Activated CD8-positive, alpha-beta T cell treated with anti-CD3 and anti-CD28 coated beads, Interleukin-2, amount 10 ng/mL, durations not matched to agents 7 days and 5 days (primary cell): Measurements from ENCODE around the gene FAM120C. TPM values are rescaled to one million over a fixed set of nuclear protein-coding genes. Genes with fewer than 3 reads are reported as not detected.

Experiments used
- ATAC-seq: fragments of 150-1000 bp; cut with Tn5 transposase; one replicate; pipeline ENCODE4 v1.10.0; 2021; ENCODE audit warnings: moderate library complexity
- CTCF ChIA-PET: fragments of 350-600 bp; sonication (Branson Sonifier 250); formaldehyde crosslinking; loops from one replicate; lab custom pipeline; 2021; ENCODE audit warnings: antibody characterized with exemption; lab: Charles Lee
- POLR2A ChIA-PET: fragments of 350-600 bp; sonication (Branson Sonifier 250); formaldehyde crosslinking; loops from one replicate; lab custom pipeline; 2021; ENCODE audit warnings: antibody characterized with exemption; lab: Charles Lee
- DNase-seq: peaks from one replicate; pipeline ENCODE4 v3.0.0-alpha.2; 2020
- H3K27ac Mint-ChIP-seq: one replicate; pipeline ENCODE4 v1.8.0; 2021; ENCODE audit warnings: mild to moderate bottlenecking, mixed read lengths
- H3K27me3 Mint-ChIP-seq: one replicate; pipeline ENCODE4 v1.8.0; 2021; ENCODE audit warnings: low read depth, mixed read lengths
- H3K36me3 Mint-ChIP-seq: one replicate; pipeline ENCODE4 v1.8.0; 2021; ENCODE audit warnings: low read depth, mixed read lengths
- H3K4me1 Mint-ChIP-seq: one replicate; pipeline ENCODE4 v1.8.0; 2021; ENCODE audit warnings: low read depth, mixed read lengths
- H3K4me3 Mint-ChIP-seq: one replicate; pipeline ENCODE4 v1.8.0; 2021; ENCODE audit warnings: mild to moderate bottlenecking, mixed read lengths
- H3K9me3 Mint-ChIP-seq: one replicate; pipeline ENCODE4 v1.8.0; 2022; ENCODE audit warnings: mixed read lengths; ENCODE audit not compliant: insufficient read depth
- total RNA-seq, 2 experiments: library from RNA; stranded (reverse); gene quantifications; one replicate each; pipeline ENCODE4 v1.2.3, GENCODE V29; 2021

Gene FAM120C
- total RNA-seq, 2 experiments from 2014 or later = 10.1 to 10.3 TPM

GRCh38 chrX:54063361-54063760 is 119.7 kb downstream of the FAM120C start:
- DNase-seq (no peak), ATAC-seq (no peak)
- Mint-ChIP-seq H3K27ac (no peak overlapping the region), H3K36me3 (no peaks in the 10 kb centered on the region), H3K9me3 (no peaks in the 10 kb centered on the region), H3K4me1 (no peaks in the 10 kb centered on the region), H3K27me3 (no peaks in the 10 kb centered on the region), H3K4me3 (no peak overlapping the region)
- POLR2A ChIA-PET = no interaction called here
- CTCF ChIA-PET = no interaction called here

- H3K4me3 Mint-ChIP-seq = no peak overlapping the region
- POLR2A ChIA-PET = interaction anchor here (0.5 kb wide), 1 partner anchor 590 kb away, joined by 4 read pairs; no protein-coding TSS in a partner anchor
- ATAC-seq = no peak
- H3K9me3 Mint-ChIP-seq = no peaks in the 10 kb centered on the region
- H3K36me3 Mint-ChIP-seq = no peaks in the 10 kb centered on the region
- no peak for DNase-seq
- CTCF ChIA-PET = no interaction called here
- no peak overlapping the region for H3K27ac Mint-ChIP-seq
- peaks cover 8% of the 10 kb centered on the region for H3K4me1 Mint-ChIP-seq
- no peaks in the 10 kb centered on the region for H3K27me3 Mint-ChIP-seq
Measured at GRCh38 chrX:54049801-54050200, 133.3 kb downstream of the FAM120C start.

GRCh38 chrX:54048412-54048811 is 134.6 kb downstream of the FAM120C start:
- POLR2A ChIA-PET = no interaction called here
- peaks cover 9% of the 10 kb centered on the region for H3K4me1 Mint-ChIP-seq

GRCh38 chrX:54045563-54046228 is 137.4 kb downstream of the FAM120C start:
- DNase-seq (no peak), ATAC-seq (no peak)
- POLR2A ChIA-PET = interaction anchor here (1.1 to 4.0 kb wide), 4 partner anchors 83 to 394 kb away, joined by 3 to 27 read pairs (median 5); partner anchors contain the start of genes FAM120C and TSR2
- Mint-ChIP-seq H3K4me3 (peak overlapping the region; percentile 95), H3K27ac (peak overlapping the region; percentile 97), H3K9me3 (no peaks in the 10 kb centered on the region), H3K4me1 (peaks cover 14% of the 10 kb centered on the region), H3K27me3 (no peaks in the 10 kb centered on the region), H3K36me3 (peaks cover 8% of the 10 kb centered on the region)
- CTCF ChIA-PET = no interaction called here

More at GRCh38 chrX:54048412-54048811, 134.6 kb downstream of the FAM120C start:
- H3K36me3 Mint-ChIP-seq = no peaks in the 10 kb centered on the region
- no peak for ATAC-seq
- CTCF ChIA-PET = no interaction called here
- no peak for DNase-seq
- no peak overlapping the region for H3K4me3 Mint-ChIP-seq
- no peaks in the 10 kb centered on the region for H3K9me3 Mint-ChIP-seq
- H3K27me3 Mint-ChIP-seq = no peaks in the 10 kb centered on the region
- no peak overlapping the region for H3K27ac Mint-ChIP-seq

- DNase-seq (no peak), ATAC-seq (no peak)
- Mint-ChIP-seq H3K4me1 (peaks cover 18% of the 10 kb centered on the region), H3K27me3 (no peaks in the 10 kb centered on the region), H3K9me3 (no peaks in the 10 kb centered on the region), H3K4me3 (peak overlapping the region; percentile 95), H3K36me3 (peaks cover 11% of the 10 kb centered on the region), H3K27ac (peak overlapping the region; percentile 97)
- ChIA-PET POLR2A (interaction anchor here (0.6 to 4.0 kb wide), 9 partner anchors 20 to 955 kb away, joined by 3 to 27 read pairs (median 3); partner anchors contain the start of genes APEX2, FAM120C and TSR2), CTCF (interaction anchor here (0.7 to 1.0 kb wide), 3 partner anchors 123 to 728 kb away, joined by 3 read pairs; partner anchors contain the start of gene FAM120C)
Measured at GRCh38 chrX:54044877-54045338, 138.1 kb downstream of the FAM120C start.

- peak within 1 kb of the TSS; percentile 97 for H3K27ac Mint-ChIP-seq
- no peaks in the 10 kb centered on the region for H3K9me3 Mint-ChIP-seq
- H3K4me1 Mint-ChIP-seq = peaks cover 18% of the 10 kb centered on the region
- H3K36me3 Mint-ChIP-seq = peaks cover 11% of the 10 kb centered on the region
- ATAC-seq (peak; percentile 90), DNase-seq (peak; percentile 94)
- CTCF ChIA-PET = interaction anchor here (0.7 to 2.4 kb wide), 5 partner anchors 13 to 727 kb away, joined by 3 to 11 read pairs (median 3); partner anchors contain the start of gene FAM120C
- POLR2A ChIA-PET = interaction anchor here (0.6 to 4.0 kb wide), 10 partner anchors 19 to 956 kb away, joined by 3 to 27 read pairs (median 3); partner anchors contain the start of genes APEX2, FAM120C, HUWE1 and TSR2
- peak within 1 kb of the TSS; percentile 95 for H3K4me3 Mint-ChIP-seq
- no peaks in the 10 kb centered on the region for H3K27me3 Mint-ChIP-seq
Measured at GRCh38 chrX:54044126-54044876, 138.8 kb downstream of the FAM120C start, which contains the start of gene PHF8. Gene PHF8 (minus strand): TSS chrX:54044473. CDS start chrX:54042728, 1,745 bp downstream.

GRCh38 chrX:54043541-54044125 is 139.4 kb downstream of the FAM120C start:
- H3K9me3 Mint-ChIP-seq = no peaks in the 10 kb centered on the region
- H3K4me1 Mint-ChIP-seq = peaks cover 18% of the 10 kb centered on the region
- ATAC-seq = peak; percentile 13
- H3K4me3 Mint-ChIP-seq = peak overlapping the region; percentile 95
- ChIA-PET CTCF (interaction anchor here (1.0 to 2.4 kb wide), 4 partner anchors 12 to 396 kb away, joined by 3 to 11 read pairs (median 3); partner anchors contain the start of gene TSR2), POLR2A (interaction anchor here (0.6 to 4.0 kb wide), 8 partner anchors 18 to 1120 kb away, joined by 3 to 27 read pairs (median 3); partner anchors contain the start of genes FAM120C, HUWE1 and TSR2)
- peaks cover 13% of the 10 kb centered on the region for H3K36me3 Mint-ChIP-seq
- no peaks in the 10 kb centered on the region for H3K27me3 Mint-ChIP-seq
- peak; percentile 35 for DNase-seq
- peak overlapping the region; percentile 97 for H3K27ac Mint-ChIP-seq

- H3K9me3 Mint-ChIP-seq = no peaks in the 10 kb centered on the region
- H3K4me1 Mint-ChIP-seq = peaks cover 18% of the 10 kb centered on the region
- POLR2A ChIA-PET = interaction anchor here (0.6 to 4.0 kb wide), 8 partner anchors 18 to 1119 kb away, joined by 3 to 27 read pairs (median 3); partner anchors contain the start of genes FAM120C, HUWE1 and TSR2
- no peak for ATAC-seq
- H3K27ac Mint-ChIP-seq = peak overlapping the region; percentile 97
- peak overlapping the region; percentile 95 for H3K4me3 Mint-ChIP-seq
- CTCF ChIA-PET = interaction anchor here (1.0 to 2.4 kb wide), 4 partner anchors 12 to 397 kb away, joined by 3 to 11 read pairs (median 3); partner anchors contain the start of gene TSR2
- H3K27me3 Mint-ChIP-seq = no peaks in the 10 kb centered on the region
- no peak for DNase-seq
- peaks cover 13% of the 10 kb centered on the region for H3K36me3 Mint-ChIP-seq
Measured at GRCh38 chrX:54043056-54043455, 140.0 kb downstream of the FAM120C start.

GRCh38 chrX:54042609-54043021 is 140.4 kb downstream of the FAM120C start:
- DNase-seq (peak; percentile 60), ATAC-seq (no peak)
- Mint-ChIP-seq H3K36me3 (peaks cover 13% of the 10 kb centered on the region), H3K4me1 (peaks cover 19% of the 10 kb centered on the region), H3K9me3 (no peaks in the 10 kb centered on the region), H3K27ac (peak overlapping the region; percentile 97), H3K27me3 (no peaks in the 10 kb centered on the region), H3K4me3 (peak overlapping the region; percentile 95)
- ChIA-PET POLR2A (interaction anchor here (1.0 to 4.0 kb wide), 3 partner anchors 139 to 957 kb away, joined by 4 to 27 read pairs (median 8); partner anchors contain the start of genes FAM120C and TSR2), CTCF (interaction anchor here (1.0 to 2.4 kb wide), 3 partner anchors 11 to 397 kb away, joined by 3 to 11 read pairs (median 3); partner anchors contain the start of gene TSR2)

GRCh38 chrX:54030329-54030728 is 152.7 kb downstream of the FAM120C start:
- POLR2A ChIA-PET = no interaction called here
- Mint-ChIP-seq H3K27me3 (no peaks in the 10 kb centered on the region), H3K4me1 (peaks cover 4% of the 10 kb centered on the region), H3K27ac (no peak overlapping the region), H3K4me3 (no peak overlapping the region), H3K9me3 (no peaks in the 10 kb centered on the region), H3K36me3 (peaks cover 53% of the 10 kb centered on the region)
- no peak for DNase-seq
- CTCF ChIA-PET = interaction anchor here (2.8 kb wide), 1 partner anchor 13 kb away, joined by 11 read pairs; the partner anchor contains the start of gene PHF8
- no peak for ATAC-seq
